IMR-90 (cell line): Measurements from ENCODE around the gene PBRM1. TPM values are rescaled to one million over a fixed set of nuclear protein-coding genes. Genes with fewer than 3 reads are reported as not detected.

Source experiments
- ATAC-seq: fragments of 200-7000 bp; cut with Tn5 transposase; 2 replicates; pipeline ENCODE4 v1.9.1; 2020; ENCODE audit warnings: low read depth, mild to moderate bottlenecking, moderate library complexity
- BruUV-seq: library from RNA; stranded (reverse); fragments of 400-500 nt; replicated peaks from 2 replicates; lab custom pipeline; 2021; lab: Mats Ljungman, UMichigan
- CTCF ChIA-PET: fragments of 300-600 bp; formaldehyde crosslinking; extraction: SDS; loops from one replicate; lab custom pipeline; 2021; ENCODE audit warnings: antibody characterized with exemption; lab: Yijun Ruan, JAX
- POLR2A ChIA-PET: fragments of 300-600 bp; sonication (Branson Sonifier 250); formaldehyde crosslinking; loops from one replicate; lab custom pipeline; 2022; ENCODE audit warnings: antibody characterized with exemption; ENCODE audit not compliant: unreplicated experiment; lab: Charles Lee
- DNase-seq: peaks from one replicate; pipeline ENCODE4 v3.0.0; 2013
- H2AFZ ChIP-seq: replicated peaks from 2 replicates; pipeline ENCODE3; 2013; ENCODE audit warnings: low read length, mild to moderate bottlenecking; ENCODE audit not compliant: poor library complexity
- H2AK5ac ChIP-seq: 2 replicates; pipeline ENCODE4 v1.6.1; 2013; ENCODE audit warnings: low read depth, low read length, inconsistent platforms
- H2AK9ac ChIP-seq: replicated peaks from 2 replicates; pipeline ENCODE3; 2013; ENCODE audit warnings: mild to moderate bottlenecking, low read depth, low read length, moderate library complexity; ENCODE audit not compliant: poor library complexity
- H2BK120ac ChIP-seq: 2 replicates; pipeline ENCODE4 v1.6.1; 2013; ENCODE audit warnings: low read depth, low read length, inconsistent platforms
- H2BK15ac ChIP-seq: 3 replicates; pipeline ENCODE4 v1.6.1; 2013; ENCODE audit warnings: low read depth, low read length, inconsistent platforms
- H2BK20ac ChIP-seq: 2 replicates; pipeline ENCODE4 v1.6.1; 2013; ENCODE audit warnings: low read depth, mild to moderate bottlenecking, inconsistent platforms, low read length, moderate library complexity
- H2BK5ac ChIP-seq: 2 replicates; pipeline ENCODE4 v1.6.1; 2013; ENCODE audit warnings: mild to moderate bottlenecking, low read depth, low read length, inconsistent platforms; ENCODE audit not compliant: poor library complexity, severe bottlenecking
- H3K14ac ChIP-seq: replicated peaks from 2 replicates; pipeline ENCODE4 v1.6.1; 2013; ENCODE audit warnings: low read depth, low read length, inconsistent platforms
- H3K18ac ChIP-seq: 2 replicates; pipeline ENCODE4 v1.6.1; 2013; ENCODE audit warnings: low read depth, low read length, control low read depth
- H3K23ac ChIP-seq: 2 replicates; pipeline ENCODE4 v1.6.1; 2013; ENCODE audit warnings: low read depth, low read length, inconsistent platforms
- H3K27ac ChIP-seq: 2 replicates; pipeline ENCODE4 v1.5.1; 2013; ENCODE audit warnings: mild to moderate bottlenecking, control low read depth, low read length; ENCODE audit not compliant: insufficient read depth
- H3K27me3 ChIP-seq: 2 replicates; pipeline ENCODE4 v1.6.1; 2013; ENCODE audit warnings: low read length; ENCODE audit not compliant: control insufficient read depth, insufficient read depth
- H3K36me3 ChIP-seq: 2 replicates; pipeline ENCODE4 v1.6.1; 2013; ENCODE audit warnings: low read length, mixed read lengths; ENCODE audit not compliant: control insufficient read depth, insufficient read depth
- H3K4ac ChIP-seq: 2 replicates; pipeline ENCODE4 v1.6.1; 2013; ENCODE audit warnings: low read depth, low read length, inconsistent platforms
- H3K4me1 ChIP-seq: 2 replicates; pipeline ENCODE4 v1.6.1; 2013; ENCODE audit warnings: low read length, mixed read lengths; ENCODE audit not compliant: control insufficient read depth, insufficient read depth
- H3K4me2 ChIP-seq: 2 replicates; pipeline ENCODE4 v1.6.1; 2013; ENCODE audit warnings: low read depth, mild to moderate bottlenecking, control low read depth, low read length, moderate library complexity
- H3K4me3 ChIP-seq: 2 replicates; pipeline ENCODE4 v1.5.1; 2013; ENCODE audit warnings: low read depth, mild to moderate bottlenecking, control low read depth, low read length, moderate library complexity; ENCODE audit not compliant: insufficient read depth
- H3K56ac ChIP-seq: 2 replicates; pipeline ENCODE4 v1.6.1; 2013; ENCODE audit warnings: low read length, inconsistent platforms; ENCODE audit not compliant: insufficient read depth; ENCODE audit errors: extremely low read depth
- H3K79me1 ChIP-seq, 2 experiments: 2 replicates each; pipeline ENCODE4 v1.6.1; 2013; ENCODE audit warnings: low read length in 2 of 2, inconsistent platforms in 1 of 2, low read depth in 1 of 2
- H3K9ac ChIP-seq: 2 replicates; pipeline ENCODE4 v1.6.1; 2013; ENCODE audit warnings: low read depth, low read length, control low read depth
- H3K9me1 ChIP-seq: 2 replicates; pipeline ENCODE4 v1.6.1; 2013; ENCODE audit warnings: low read length, inconsistent platforms; ENCODE audit not compliant: insufficient read depth
- H3K9me3 ChIP-seq: 2 replicates; pipeline ENCODE4 v1.6.1; 2013; ENCODE audit warnings: low read length; ENCODE audit not compliant: control insufficient read depth, insufficient read depth
- H4K20me1 ChIP-seq: 2 replicates; pipeline ENCODE4 v1.6.1; 2013; ENCODE audit warnings: low read length, inconsistent platforms; ENCODE audit not compliant: insufficient read depth
- H4K5ac ChIP-seq: 2 replicates; pipeline ENCODE4 v1.6.1; 2013; ENCODE audit warnings: mild to moderate bottlenecking, low read depth, low read length, control low read depth
- H4K8ac ChIP-seq, 2 experiments: 2 replicates each; pipeline ENCODE4 v1.6.1; 2013; ENCODE audit warnings: low read depth in 2 of 2, low read length in 2 of 2, control low read depth in 1 of 2, inconsistent platforms in 1 of 2
- H4K91ac ChIP-seq: 2 replicates; pipeline ENCODE4 v1.6.1; 2013; ENCODE audit warnings: low read depth, low read length, inconsistent platforms; ENCODE audit not compliant: insufficient read depth
- CEBPB ChIP-seq: IDR thresholded peaks from 2 replicates; pipeline ENCODE4 v1.6.1; 2012; ENCODE audit warnings: low read depth, low read length, improper control_type of control experiment
- ELK1 ChIP-seq: fragments of 150-350 bp; IDR thresholded peaks from 2 replicates; pipeline ENCODE4 v1.6.1; 2016; ENCODE audit warnings: low read depth, mild to moderate bottlenecking, low read length, moderate library complexity, borderline replicate concordance
- FOS ChIP-seq: fragments of 150-350 bp; IDR thresholded peaks from 2 replicates; pipeline ENCODE4 v1.6.1; 2016; ENCODE audit warnings: low read depth, low read length
- MAFK ChIP-seq: IDR thresholded peaks from 2 replicates; pipeline ENCODE4 v1.6.1; 2012; ENCODE audit warnings: low read depth, low read length, improper control_type of control experiment
- MAZ ChIP-seq: IDR thresholded peaks from 2 replicates; pipeline ENCODE4 v1.6.1; 2012; ENCODE audit warnings: low read depth, mild to moderate bottlenecking, low read length, improper control_type of control experiment, moderate library complexity, borderline replicate concordance
- NFE2L2 ChIP-seq: fragments of 150-350 bp; IDR thresholded peaks from 2 replicates; pipeline ENCODE4 v1.6.1; 2016; ENCODE audit warnings: low read depth, mild to moderate bottlenecking, low read length
- POLR2A ChIP-seq: IDR thresholded peaks from 2 replicates; pipeline ENCODE4 v1.6.1; 2012; ENCODE audit warnings: mild to moderate bottlenecking, low read depth, low read length
- RAD21 ChIP-seq: IDR thresholded peaks from 2 replicates; pipeline ENCODE4 v1.6.1; 2012; ENCODE audit warnings: low read length, improper control_type of control experiment
- SMC3 ChIP-seq: fragments of 150-350 bp; IDR thresholded peaks from 2 replicates; pipeline ENCODE4 v1.6.1; 2016; ENCODE audit warnings: low read depth, mild to moderate bottlenecking, antibody characterized with exemption, low read length, moderate library complexity
- WGBS, 2 experiments: methylation state at CpG; one replicate each; pipeline versions ENCODE4 v1.1.5 to v1.1.7; 2013; ENCODE audit warnings: missing lambda C conversion rate in 2 of 2; ENCODE audit not compliant: insufficient read length in 1 of 2; ENCODE audit errors: extremely low coverage in 2 of 2; 5-methylcytosine and 5-hydroxymethylcytosine counted together
- dilution Hi-C: fragments of 300-500 bp; cut with HindIII; formaldehyde crosslinking; loops from one replicate; pipeline ENCODE4 v1.14.3; 2018; ENCODE audit warnings: low sequenced_read_pairs; ENCODE audit not compliant: unreplicated experiment
- in situ Hi-C: fragments of 300-500 bp; cut with MboI; formaldehyde crosslinking; loops from 3 replicates; pipeline ENCODE4 v1.14.3; 2019; ENCODE audit warnings: low sequenced_read_pairs, inconsistent platforms, mixed read lengths
- intact Hi-C: fragments of 100-400 bp; cut with micrococcal nuclease; formaldehyde crosslinking; loops from 2 replicates; pipeline ENCODE4 v1.10.0; 2022
- polyA plus RNA-seq, 3 experiments: library from polyadenylated mRNA; depleted of rRNA; stranded (reverse); fragments of >200 nt; gene quantifications; 2 replicates each; pipeline ENCODE4 v1.2.3, GENCODE V29; 2012; ENCODE audit warnings: low replicate concordance in 1 of 3
- total RNA-seq: library from RNA; depleted of rRNA; stranded (reverse); fragments of >200 nt; gene quantifications from 2 replicates; pipeline ENCODE4 v1.2.3, GENCODE V29; 2012

Gene PBRM1
- total and polyA plus RNA-seq, 2 of the 4 experiments (the other 2 are of a cell fraction), result 16.5 to 72.6 TPM

- no peak overlapping the region for H2BK15ac ChIP-seq
- H4K20me1 ChIP-seq, result no peaks in the 10 kb centered on the region
- H2BK20ac ChIP-seq, result no peak overlapping the region
- no TSS peak for BruUV-seq
- H3K18ac ChIP-seq, result no peak overlapping the region
- H3K23ac ChIP-seq, result no peak overlapping the region
- DNase-seq, result no peak
- no peak overlapping the region for H3K4me2 ChIP-seq
- no peaks in the 10 kb centered on the region for H3K27me3 ChIP-seq
- in situ Hi-C loops, result no loop called here
- TF ChIP-seq POLR2A, result no peak
- TF ChIP-seq ELK1, result no peak
- TF ChIP-seq CEBPB, result no peak
- TF ChIP-seq SMC3, result no peak
- TF ChIP-seq NFE2L2, result no peak
- TF ChIP-seq MAFK, result no peak
- no peak for TF ChIP-seq RAD21
- TF ChIP-seq MAZ, result no peak
- TF ChIP-seq FOS, result no peak
- no peak overlapping the region for H2AFZ ChIP-seq
- H3K9me1 ChIP-seq, result 0 out of 2 replicates have a peak, but pooled peaks cover 6% of the 10 kb centered on the region
- no peak overlapping the region for H3K4me3 ChIP-seq
- no peak overlapping the region for H2AK9ac ChIP-seq
- no peak overlapping the region for H3K4ac ChIP-seq
- no peaks in the 10 kb centered on the region for H3K9me3 ChIP-seq
- no peak overlapping the region for H3K9ac ChIP-seq
- H4K8ac ChIP-seq, result no peak overlapping the region
- H3K36me3 ChIP-seq, result peaks cover 22% of the 10 kb centered on the region
- no peak overlapping the region for H4K5ac ChIP-seq
- no peak for ATAC-seq
- intact Hi-C loops, result no loop called here
- POLR2A ChIA-PET, result no interaction called here
- no peak overlapping the region for H2AK5ac ChIP-seq
- no peak overlapping the region for H3K56ac ChIP-seq
- H3K14ac ChIP-seq, result no peak overlapping the region
- 83% methylated on average over 1 of the region's 2 CpGs; no CpG with 5 or more reads in 1 of the 2 experiments for WGBS, 2 experiments
- H3K27ac ChIP-seq, result no peak overlapping the region
- dilution Hi-C loops, result no loop called here
- no peak overlapping the region for H2BK5ac ChIP-seq
- H3K79me1 ChIP-seq, result peaks cover 3 to 12% of the 10 kb centered on the region in 2 experiments
- H2BK120ac ChIP-seq, result no peak overlapping the region
- no peaks in the 10 kb centered on the region for H3K4me1 ChIP-seq
- H4K91ac ChIP-seq, result no peak overlapping the region
- CTCF ChIA-PET, result interaction anchor here (0.8 kb wide), 1 partner anchor 29 kb away, joined by 4 read pairs; no protein-coding TSS in a partner anchor
Measured at GRCh38 chr3:52623234-52623792, 62.4 kb downstream of the PBRM1 start.
